A549 (cell line): Measurements from ENCODE around the gene CFAP61. TPM values are rescaled to one million over a fixed set of nuclear protein-coding genes. Genes with fewer than 3 reads are reported as not detected.

Experiments
- ATAC-seq, 2 experiments: fragments of 200-7000 bp in 1 of 2; fragments of >200 bp in 1 of 2; cut with Nextera tagmentation in 1 of 2; cut with Tn5 transposase in 1 of 2; 3 replicates each; pipeline versions ENCODE4 v1.8.0 to v1.9.1; 2018 to 2020; ENCODE audit warnings: mild to moderate bottlenecking in 1 of 2, moderate library complexity in 1 of 2
- CTCF ChIA-PET: fragments of 300-600 bp; sonication (Branson Sonifier 250); formaldehyde crosslinking; extraction: SDS; loops from one replicate; lab custom pipeline; 2021; ENCODE audit warnings: antibody characterized with exemption, inconsistent platforms; lab: Yijun Ruan, JAX
- POLR2A ChIA-PET: fragments of 350-600 bp; formaldehyde crosslinking; extraction: SDS; loops from one replicate; lab custom pipeline; 2021; ENCODE audit warnings: antibody characterized with exemption, inconsistent platforms; lab: Yijun Ruan, JAX
- DNase-seq, 2 experiments: peaks; one replicate each; pipeline versions ENCODE4 v3.0.0 to v3.0.0-alpha.2; 2011 to 2016; ENCODE audit warnings: low read depth in 1 of 2, low spot score in 1 of 2
- FAIRE-seq: peaks from 2 replicates; lab custom pipeline; 2011; peaks lifted over from hg19 to GRCh38; lab: Jason Lieb, UNC
- H3K27ac ChIP-seq, 2 experiments: fragments of >200 bp; sonication (Bioruptor Twin); formaldehyde crosslinking; 3 replicates each; pipeline ENCODE4 v1.5.1; 2016 to 2017
- H3K4me1 ChIP-seq: fragments of >200 bp; sonication (Bioruptor Twin); formaldehyde crosslinking; 3 replicates; pipeline ENCODE4 v1.6.1; 2016
- H3K4me2 ChIP-seq: fragments of >200 bp; sonication (Bioruptor Twin); formaldehyde crosslinking; 3 replicates; pipeline ENCODE4 v1.6.1; 2016
- H3K4me3 ChIP-seq: fragments of >200 bp; sonication (Bioruptor Twin); formaldehyde crosslinking; 3 replicates; pipeline ENCODE4 v1.5.1; 2016
- H3K9me3 ChIP-seq: fragments of >200 bp; sonication (Bioruptor Twin); formaldehyde crosslinking; 3 replicates; pipeline ENCODE4 v1.6.1; 2016
- BHLHE40 ChIP-seq: IDR thresholded peaks from 2 replicates; pipeline ENCODE4 v1.6.1; 2012; ENCODE audit warnings: low read depth, low read length, inconsistent platforms
- CBX2 ChIP-seq: fragments of 200-600 bp; sonication (generic); IDR thresholded peaks from 2 replicates; pipeline ENCODE4 v1.6.1; 2016; ENCODE audit warnings: low read depth, mild to moderate bottlenecking, borderline replicate concordance
- CBX8 ChIP-seq: fragments of 200-600 bp; sonication (generic); IDR thresholded peaks from 2 replicates; pipeline ENCODE4 v1.6.1; 2016
- CEBPB ChIP-seq, 2 experiments: fragments of >200 bp in 1 of 2; sonication (Bioruptor Twin) in 1 of 2; formaldehyde crosslinking in 1 of 2; IDR thresholded peaks; 2 replicates each; pipeline ENCODE4 v1.6.1; 2012 to 2016
- CHD4 ChIP-seq: fragments of 200-600 bp; sonication (generic); IDR thresholded peaks from 2 replicates; pipeline ENCODE4 v1.6.1; 2016; ENCODE audit warnings: antibody characterized with exemption, mild to moderate bottlenecking, borderline replicate concordance
- E2F6 ChIP-seq: IDR thresholded peaks from 2 replicates; pipeline ENCODE4 v1.6.1; 2012; ENCODE audit warnings: low read depth, borderline replicate concordance
- EHF ChIP-seq: fragments of 250-450 bp; sonication (Bioruptor Pico); IDR thresholded peaks from 2 replicates; pipeline ENCODE4 v1.5.0; 2020; ENCODE audit warnings: mild to moderate bottlenecking
- ESRRA ChIP-seq: fragments of 150-350 bp; IDR thresholded peaks from 2 replicates; pipeline ENCODE4 v1.6.1; 2014; ENCODE audit warnings: mild to moderate bottlenecking, low read length, borderline replicate concordance
- GATA3 ChIP-seq: IDR thresholded peaks from 2 replicates; pipeline ENCODE4 v1.6.1; 2012; ENCODE audit warnings: borderline replicate concordance
- HDAC2 ChIP-seq: fragments of 200-600 bp; sonication (generic); IDR thresholded peaks from 2 replicates; pipeline ENCODE4 v1.6.1; 2016
- HEYL ChIP-seq: fragments of 250-450 bp; sonication (Bioruptor Pico); IDR thresholded peaks from 2 replicates; pipeline ENCODE4 v1.8.0; 2021; ENCODE audit warnings: mild to moderate bottlenecking, moderate library complexity
- HOXB5 ChIP-seq: fragments of 250-450 bp; sonication (Bioruptor Pico); IDR thresholded peaks from 2 replicates; pipeline ENCODE4 v1.5.0; 2020; ENCODE audit warnings: mild to moderate bottlenecking, moderate library complexity
- JUNB ChIP-seq: fragments of >200 bp; sonication (Bioruptor Twin); formaldehyde crosslinking; IDR thresholded peaks from 2 replicates; pipeline ENCODE4 v1.6.1; 2016
- KDM5A ChIP-seq: fragments of 200-600 bp; sonication (generic); IDR thresholded peaks from 2 replicates; pipeline ENCODE4 v1.6.1; 2016; ENCODE audit warnings: antibody characterized with exemption, mild to moderate bottlenecking
- MAZ ChIP-seq: fragments of 150-350 bp; IDR thresholded peaks from 2 replicates; pipeline ENCODE4 v1.6.1; 2014; ENCODE audit warnings: antibody characterized with exemption, low read depth, low read length, borderline replicate concordance
- NPAS2 ChIP-seq: fragments of 250-450 bp; sonication (Bioruptor Pico); IDR thresholded peaks from 2 replicates; pipeline ENCODE4 v1.8.0; 2022; ENCODE audit warnings: mild to moderate bottlenecking, moderate library complexity, borderline replicate concordance
- PBX3 ChIP-seq: IDR thresholded peaks from 2 replicates; pipeline ENCODE4 v1.6.1; 2012
- PHF8 ChIP-seq: fragments of 200-600 bp; sonication (generic); IDR thresholded peaks from 2 replicates; pipeline ENCODE4 v1.6.1; 2016; ENCODE audit warnings: low read depth, mild to moderate bottlenecking, antibody characterized with exemption, moderate library complexity, borderline replicate concordance
- POLR2A ChIP-seq: IDR thresholded peaks from 2 replicates; pipeline ENCODE4 v1.6.1; 2012; ENCODE audit warnings: mild to moderate bottlenecking, low read length
- RARB ChIP-seq: fragments of 250-450 bp; sonication (Bioruptor Pico); IDR thresholded peaks from 2 replicates; pipeline ENCODE4 v1.8.0; 2021; ENCODE audit warnings: mild to moderate bottlenecking, moderate library complexity
- RCOR1 ChIP-seq: fragments of 150-350 bp; IDR thresholded peaks from 2 replicates; pipeline ENCODE4 v1.6.1; 2014; ENCODE audit warnings: antibody characterized with exemption, low read length, low read depth
- RFX5 ChIP-seq: fragments of 450-650 bp; IDR thresholded peaks from 2 replicates; pipeline ENCODE4 v1.7.1; 2014; ENCODE audit warnings: antibody characterized with exemption, mild to moderate bottlenecking, moderate library complexity
- RNF2 ChIP-seq: fragments of 200-600 bp; sonication (generic); IDR thresholded peaks from 2 replicates; pipeline ENCODE4 v1.6.1; 2016; ENCODE audit warnings: low read depth, mild to moderate bottlenecking, antibody characterized with exemption, moderate library complexity, borderline replicate concordance
- SMC3 ChIP-seq: fragments of >200 bp; sonication (Bioruptor Twin); formaldehyde crosslinking; IDR thresholded peaks from 3 replicates; pipeline ENCODE4 v1.6.1; 2018; ENCODE audit warnings: inconsistent platforms
- SREBF2 ChIP-seq: fragments of 450-650 bp; IDR thresholded peaks from 2 replicates; pipeline ENCODE4 v1.6.1; 2014; ENCODE audit warnings: mild to moderate bottlenecking, moderate library complexity
- TFCP2L1 ChIP-seq: fragments of 250-450 bp; sonication (Bioruptor Pico); IDR thresholded peaks from 2 replicates; pipeline ENCODE4 v1.5.0; 2021; ENCODE audit warnings: mild to moderate bottlenecking
- TP53 ChIP-seq: fragments of 250-450 bp; sonication (Bioruptor Pico); IDR thresholded peaks from 2 replicates; pipeline ENCODE4 v1.5.0; 2021; ENCODE audit warnings: mild to moderate bottlenecking, moderate library complexity
- ZC3H11A ChIP-seq: fragments of 450-650 bp; IDR thresholded peaks from 2 replicates; pipeline ENCODE4 v1.6.1; 2014; ENCODE audit warnings: antibody characterized with exemption, mild to moderate bottlenecking
- ZFP36 ChIP-seq: fragments of 450-650 bp; IDR thresholded peaks from 2 replicates; pipeline ENCODE4 v1.6.1; 2014; ENCODE audit warnings: borderline replicate concordance; ENCODE audit not compliant: partially characterized antibody
- ZSCAN20 ChIP-seq: fragments of 250-450 bp; sonication (Bioruptor Pico); IDR thresholded peaks from 2 replicates; pipeline ENCODE4 v1.8.0; 2022; ENCODE audit warnings: mild to moderate bottlenecking, moderate library complexity
- WGBS: methylation state at CpG from one replicate; pipeline ENCODE4 v1.1.6; 2017; ENCODE audit errors: missing lambda C conversion rate; 5-methylcytosine and 5-hydroxymethylcytosine counted together
- polyA plus RNA-seq, 4 experiments: library from polyadenylated mRNA; depleted of rRNA in 3 of 4; stranded (reverse); fragments of >200 nt; fragmentation: RNase III in 1 of 4; extraction: RNeasy Plus Mini Kit Qiagen cat#74134 plus additional on column Dnase treatment in 1 of 4; gene quantifications; 2 replicates in 3 of 4; 3 replicates in 1 of 4; pipeline ENCODE4 v1.2.3, GENCODE V29; 2011 to 2017
- TF ChIP-seq, protein P1 (sequence below): fragments of 150-350 bp; IDR thresholded peaks from 2 replicates; pipeline ENCODE4 v1.6.1; 2014; ENCODE audit warnings: low read depth, mild to moderate bottlenecking, low read length

The CFAP61 gene
- polyA plus RNA-seq, 2 of the 4 experiments (the other 2 are of a cell fraction), result 0.39 to 0.70 TPM

DNA sequence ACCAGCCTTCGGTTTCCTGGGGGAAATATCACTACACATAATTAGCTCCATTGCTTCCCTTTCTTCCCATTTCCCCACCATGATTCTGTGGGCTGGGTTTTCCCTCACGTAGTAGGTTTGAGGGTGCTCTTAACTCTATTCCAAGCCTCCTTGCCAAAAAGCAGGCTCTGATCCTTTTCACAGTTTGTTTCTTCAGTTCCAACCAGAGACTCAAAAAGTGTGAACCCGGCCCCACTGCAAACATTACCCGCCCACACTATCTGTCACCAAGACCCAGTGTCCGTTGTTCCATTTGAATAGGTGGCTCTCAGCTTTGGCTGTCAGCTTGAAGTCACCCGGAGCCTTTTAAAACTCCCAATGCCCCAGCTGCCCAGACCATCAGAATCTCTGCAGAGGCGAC lies 47.0 kb upstream of the CFAP61 start:
- ATAC-seq (no peak), FAIRE-seq (no peak), DNase-seq (no peak)
- Histone ChIP-seq H3K9me3 (no peaks in the 10 kb centered on the region), H3K27ac (no peak overlapping the region), H3K4me1 (peaks cover 4% of the 10 kb centered on the region), H3K4me3 (no peak overlapping the region), H3K4me2 (no peak overlapping the region)
- no peak for TF ChIP-seq EHF (CRISPR knock-in tag)
- TF ChIP-seq ZSCAN20 (CRISPR knock-in tag), result no peak
- no peak for TF ChIP-seq MAZ
- TF ChIP-seq PBX3, result no peak
- TF ChIP-seq HOXB5 (CRISPR knock-in tag), result no peak
- TF ChIP-seq CBX2, result no peak
- no peak for TF ChIP-seq HEYL (CRISPR knock-in tag)
- TF ChIP-seq RCOR1, result no peak
- TF ChIP-seq NPAS2, result no peak
- TF ChIP-seq, protein P1, sequence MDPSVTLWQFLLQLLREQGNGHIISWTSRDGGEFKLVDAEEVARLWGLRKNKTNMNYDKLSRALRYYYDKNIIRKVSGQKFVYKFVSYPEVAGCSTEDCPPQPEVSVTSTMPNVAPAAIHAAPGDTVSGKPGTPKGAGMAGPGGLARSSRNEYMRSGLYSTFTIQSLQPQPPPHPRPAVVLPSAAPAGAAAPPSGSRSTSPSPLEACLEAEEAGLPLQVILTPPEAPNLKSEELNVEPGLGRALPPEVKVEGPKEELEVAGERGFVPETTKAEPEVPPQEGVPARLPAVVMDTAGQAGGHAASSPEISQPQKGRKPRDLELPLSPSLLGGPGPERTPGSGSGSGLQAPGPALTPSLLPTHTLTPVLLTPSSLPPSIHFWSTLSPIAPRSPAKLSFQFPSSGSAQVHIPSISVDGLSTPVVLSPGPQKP, result no peak
- no peak for TF ChIP-seq CBX8
- no peak for TF ChIP-seq PHF8
- POLR2A ChIA-PET, result interaction anchor here (0.9 kb wide), 1 partner anchor 12 kb away, joined by 4 read pairs; the partner anchor contains the start of gene NAA20
- WGBS, result 93% methylated on average over 7 of the region's 7 CpGs
- CTCF ChIA-PET, result interaction anchor here (0.8 to 4.4 kb wide), 8 partner anchors 11 to 314 kb away, joined by 3 to 27 read pairs (median 6); partner anchors contain the start of gene NAA20

DNA sequence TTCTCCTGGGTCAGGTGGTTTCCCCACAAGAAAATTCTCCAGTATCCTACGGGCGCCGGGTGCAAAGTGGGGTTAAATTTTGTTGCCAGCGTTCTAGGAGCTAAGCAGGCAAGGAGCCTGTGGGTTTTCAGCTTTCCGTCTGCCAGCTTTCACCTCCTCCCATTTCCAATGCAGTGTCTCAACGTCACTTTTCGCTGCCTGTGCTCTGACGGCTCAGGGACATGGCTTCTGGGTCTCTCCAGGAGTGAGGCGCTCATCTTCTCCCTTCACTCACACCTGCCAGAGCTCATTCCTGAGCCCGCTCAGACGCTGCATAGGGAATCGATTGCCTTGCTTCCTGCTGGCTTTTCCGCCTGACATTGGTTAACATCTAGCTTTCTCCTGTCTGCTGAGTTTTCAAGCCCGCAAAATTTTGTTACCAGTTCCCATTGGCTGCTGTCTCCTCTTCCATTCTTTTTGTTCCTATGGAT lies 42.5 kb upstream of the CFAP61 start:
- POLR2A ChIA-PET, result no interaction called here

GRCh38 chr20:20010639-20011500 lies 41.5 kb upstream of the CFAP61 start:
- POLR2A ChIA-PET, result no interaction called here
- FAIRE-seq (peak; percentile 73), DNase-seq (peak in 1 of 2 experiments; percentile 46), ATAC-seq (peak in 1 of 2 experiments; percentile 52; a peak in 3 of 6 replicates)
- H3K9me3 ChIP-seq, result no peaks in the 10 kb centered on the region
- peaks cover 15% of the 10 kb centered on the region for H3K4me1 ChIP-seq
- WGBS, result 7% methylated on average over 4 of the region's 4 CpGs
- CTCF ChIA-PET, result interaction anchor here (0.6 to 5.2 kb wide), 8 partner anchors 13 to 290 kb away, joined by 3 to 19 read pairs (median 3); no protein-coding TSS in a partner anchor
- H3K27ac ChIP-seq, result peak overlapping the region; percentile 53 to 70
- H3K4me3 ChIP-seq, result 0 out of 3 replicates have a peak overlapping the region, but pooled peaks have one; percentile 2
- H3K4me2 ChIP-seq, result peak overlapping the region; percentile 64
- TF ChIP-seq HEYL (CRISPR knock-in tag), result no peak
- TF ChIP-seq E2F6, result no peak
- TF ChIP-seq TP53, result no peak
- TF ChIP-seq BHLHE40, result no peak
- no peak for TF ChIP-seq SREBF2
- no peak for TF ChIP-seq PBX3
- no peak for TF ChIP-seq HDAC2
- TF ChIP-seq KDM5A, result no peak
- TF ChIP-seq TFCP2L1 (CRISPR knock-in tag), result no peak
- TF ChIP-seq ZC3H11A, result no peak
- TF ChIP-seq CEBPB (IDR thresholded peaks at IDR 0.05), result peak in 1 of 2 experiments; percentile 58; a peak in 2 of 4 replicates
- no peak for TF ChIP-seq RARB (CRISPR knock-in tag)
- TF ChIP-seq ZFP36, result no peak
- no peak for TF ChIP-seq RFX5
- no peak for TF ChIP-seq JUNB
- TF ChIP-seq ESRRA, result no peak
- no peak for TF ChIP-seq EHF (CRISPR knock-in tag)
- TF ChIP-seq CHD4, result no peak

More for the DNA sequence above, 42.5 kb upstream of the CFAP61 start:
- H3K4me2 ChIP-seq, result no peak overlapping the region
- no peak for DNase-seq
- H3K4me3 ChIP-seq, result no peak overlapping the region
- TF ChIP-seq RNF2 (no peak), ESRRA (no peak), EHF (CRISPR knock-in tag) (no peak), KDM5A (no peak), SMC3 (no peak), SREBF2 (no peak), CBX2 (no peak), GATA3 (no peak), MAZ (no peak), POLR2A (no peak)
- no peak overlapping the region; a peak in 1 of 6 replicates for H3K27ac ChIP-seq
- FAIRE-seq, result no peak
- H3K9me3 ChIP-seq, result no peaks in the 10 kb centered on the region
- no peak for ATAC-seq
- 92% methylated on average over 14 of the region's 14 CpGs for WGBS
- peaks cover 15% of the 10 kb centered on the region for H3K4me1 ChIP-seq
- CTCF ChIA-PET, result interaction anchor here (1.1 to 5.2 kb wide), 7 partner anchors 12 to 317 kb away, joined by 3 to 19 read pairs (median 6); no protein-coding TSS in a partner anchor
